ENCODE measurements around the gene KCNAB3.

KCNAB3 gene

GRCh38 chr17:7873051-7873450 lies 56.6 kb downstream of the KCNAB3 start:
- H3K4me3 ChIP-seq (ENCODE audit: low read depth, low read length): no peak overlapping the region
- DNase-seq (ENCODE audit: low read depth): no peak
- TF ChIP-seq MYC (IDR thresholded peaks at IDR 0.05; ENCODE audit: low read depth, low read length) (no peak), MAX (IDR thresholded peaks at IDR 0.05; ENCODE audit: low read depth, low read length) (no peak), CTCF (IDR thresholded peaks at IDR 0.05; ENCODE audit: low read depth, low read length) (no peak), POLR2A (IDR thresholded peaks at IDR 0.05; ENCODE audit: extremely low read depth, insufficient read length) (no peak)

All from NB4 (cell line).